ENCODE data around the gene KCNJ3. TPM values are rescaled to one million over a fixed set of nuclear protein-coding genes. Genes with fewer than 3 reads are reported as not detected.

KCNJ3 gene
- total and polyA plus RNA-seq, 2 donors (not counting 1 experiment from before 2014, with no cell fraction given), result not detected

GRCh38 chr2:154677401-154677800 lies 21.1 kb upstream of the KCNJ3 start:
- Histone ChIP-seq H3K9me3 (ENCODE audit: control insufficient read depth, insufficient read depth, low read depth, low read length) (no peaks in the 10 kb centered on the region), H3K4me3 (replicated peaks in 1 of 4; ENCODE audit: control extremely low read depth in 1 of 4, insufficient read depth in 1 of 4, low read depth in 3 of 4, low read length in 4 of 4) (no peak overlapping the region), H3K36me3 (ENCODE audit: control insufficient read depth, insufficient read depth, low read length) (no peaks in the 10 kb centered on the region), H3K27ac (ENCODE audit: insufficient read depth, low read length) (no peak overlapping the region), H3K9ac (ENCODE audit: insufficient read depth, low read length) (no peak overlapping the region), H3K27me3 (ENCODE audit: control insufficient read depth, insufficient read depth, low read length) (no peaks in the 10 kb centered on the region), H2AFZ (ENCODE audit: low read length) (no peak overlapping the region), H3K4me1 (ENCODE audit: control insufficient read depth, extremely low read depth, insufficient read depth, low read length) (no peaks in the 10 kb centered on the region), H3K4me2 (ENCODE audit: extremely low read depth, insufficient read depth, low read length) (no peak overlapping the region), H3K79me2 (ENCODE audit: control insufficient read depth, insufficient read depth, low read length) (no peaks in the 10 kb centered on the region), H4K20me1 (ENCODE audit: control insufficient read depth, extremely low read depth, insufficient read depth, low read length) (no peaks in the 10 kb centered on the region)
- DNase-seq (ENCODE audit: low read depth in 2 of 2), result no peak
- TF ChIP-seq EZH2 (IDR thresholded peaks at IDR 0.05; ENCODE audit: low read length, missing control alignments), result no peak

GRCh38 chr2:154681741-154682140 lies 16.8 kb upstream of the KCNJ3 start:
- Histone ChIP-seq H3K36me3 (ENCODE audit: control insufficient read depth, insufficient read depth, low read length) (no peaks in the 10 kb centered on the region), H3K27me3 (ENCODE audit: control insufficient read depth, insufficient read depth, low read length) (no peaks in the 10 kb centered on the region), H3K27ac (ENCODE audit: insufficient read depth, low read length) (no peak overlapping the region), H3K4me2 (ENCODE audit: extremely low read depth, insufficient read depth, low read length) (no peak overlapping the region), H4K20me1 (ENCODE audit: control insufficient read depth, extremely low read depth, insufficient read depth, low read length) (no peaks in the 10 kb centered on the region), H3K79me2 (ENCODE audit: control insufficient read depth, insufficient read depth, low read length) (no peaks in the 10 kb centered on the region), H3K9ac (ENCODE audit: insufficient read depth, low read length) (no peak overlapping the region), H3K9me3 (ENCODE audit: control insufficient read depth, insufficient read depth, low read depth, low read length) (no peaks in the 10 kb centered on the region), H3K4me3 (replicated peaks in 1 of 4; ENCODE audit: control extremely low read depth in 1 of 4, insufficient read depth in 1 of 4, low read depth in 3 of 4, low read length in 4 of 4) (no peak overlapping the region), H2AFZ (ENCODE audit: low read length) (no peak overlapping the region), H3K4me1 (ENCODE audit: control insufficient read depth, extremely low read depth, insufficient read depth, low read length) (no peaks in the 10 kb centered on the region)
- DNase-seq (ENCODE audit: low read depth in 2 of 2), result no peak
- TF ChIP-seq CTCF (conservative IDR thresholded peaks at IDR 0.05 in 1 of 2, IDR thresholded peaks at IDR 0.05 in 1 of 2; ENCODE audit: low read depth in 1 of 2, low read length in 2 of 2) (no peak), EZH2 (IDR thresholded peaks at IDR 0.05; ENCODE audit: low read length, missing control alignments) (no peak)

- H3K4me3 ChIP-seq (replicated peaks in 1 of 4; ENCODE audit: control extremely low read depth in 1 of 4, insufficient read depth in 1 of 4, low read depth in 3 of 4, low read length in 4 of 4), result no peak overlapping the region
- no peak overlapping the region for H3K4me2 ChIP-seq (ENCODE audit: extremely low read depth, insufficient read depth, low read length)
- H4K20me1 ChIP-seq (ENCODE audit: control insufficient read depth, extremely low read depth, insufficient read depth, low read length), result no peaks in the 10 kb centered on the region
- no peak overlapping the region for H3K9ac ChIP-seq (ENCODE audit: insufficient read depth, low read length)
- H2AFZ ChIP-seq (ENCODE audit: low read length), result no peak overlapping the region
- no peak for TF ChIP-seq CTCF (conservative IDR thresholded peaks at IDR 0.05 in 1 of 2, IDR thresholded peaks at IDR 0.05 in 1 of 2; ENCODE audit: low read depth in 1 of 2, low read length in 2 of 2)
- no peak for TF ChIP-seq EZH2 (IDR thresholded peaks at IDR 0.05; ENCODE audit: low read length, missing control alignments)
- H3K27ac ChIP-seq (ENCODE audit: insufficient read depth, low read length), result no peak overlapping the region
- H3K9me3 ChIP-seq (ENCODE audit: control insufficient read depth, insufficient read depth, low read depth, low read length), result no peaks in the 10 kb centered on the region
- no peaks in the 10 kb centered on the region for H3K27me3 ChIP-seq (ENCODE audit: control insufficient read depth, insufficient read depth, low read length)
- DNase-seq (ENCODE audit: low read depth in 2 of 2), result no peak
- no peaks in the 10 kb centered on the region for H3K79me2 ChIP-seq (ENCODE audit: control insufficient read depth, insufficient read depth, low read length)
- no peaks in the 10 kb centered on the region for H3K4me1 ChIP-seq (ENCODE audit: control insufficient read depth, extremely low read depth, insufficient read depth, low read length)
- H3K36me3 ChIP-seq (ENCODE audit: control insufficient read depth, insufficient read depth, low read length), result no peaks in the 10 kb centered on the region
Measured at GRCh38 chr2:154686162-154686561, 12.3 kb upstream of the KCNJ3 start.

Data from fibroblast of lung (primary cell).